ENCODE results near the gene OLIG1.

- TF ChIP-seq POLR2A (IDR thresholded peaks at IDR 0.05; ENCODE audit: control extremely low read depth in 1 of 2, low read depth in 2 of 2, low read length in 2 of 2) (no peak), CTCF (IDR thresholded peaks at IDR 0.05; ENCODE audit: control extremely low read depth in 1 of 3, insufficient read depth in 1 of 3, low read depth in 1 of 3, low read length in 3 of 3) (no peak), BRCA1 (IDR thresholded peaks at IDR 0.05; ENCODE audit: low read depth, low read length) (no peak), EP300 (IDR thresholded peaks at IDR 0.05; ENCODE audit: borderline replicate concordance in 1 of 2, low read depth in 2 of 2, low read length in 2 of 2) (no peak), SUZ12 (IDR thresholded peaks at IDR 0.05; ENCODE audit: low read length) (no peak)
Measured at GRCh38 chr21:33096426-33096825, 26.5 kb downstream of the OLIG1 start.

Data from H1 (cell line).